CD8-positive, alpha-beta memory T cell (primary cell): ENCODE measurements around the gene EIF3I. TPM values are rescaled to one million over a fixed set of nuclear protein-coding genes. Genes with fewer than 3 reads are reported as not detected.

Experiments
- CTCF ChIA-PET: fragments of 350-600 bp; sonication (Branson Sonifier 250); formaldehyde crosslinking; loops from one replicate; lab custom pipeline; 2021; ENCODE audit warnings: antibody characterized with exemption; lab: Charles Lee
- POLR2A ChIA-PET: fragments of 350-600 bp; sonication (Branson Sonifier 250); formaldehyde crosslinking; loops from one replicate; lab custom pipeline; 2021; ENCODE audit warnings: antibody characterized with exemption; lab: Charles Lee
- DNase-seq, 5 donors: peaks; one replicate each; pipeline versions ENCODE4 v3.0.0 to v3.0.0-alpha.2; 2020 to 2022; ENCODE audit warnings: mixed read lengths in 1 of 5
- H3K27ac ChIP-seq: one replicate; pipeline ENCODE4 v1.7.0; 2013; ENCODE audit warnings: low read depth, mild to moderate bottlenecking, low read length, moderate library complexity
- H3K27me3 ChIP-seq: 2 replicates; pipeline ENCODE4 v1.7.0; 2013; ENCODE audit warnings: low read length, mild to moderate bottlenecking; ENCODE audit not compliant: insufficient read depth, poor library complexity, severe bottlenecking
- H3K36me3 ChIP-seq: 2 replicates; pipeline ENCODE4 v1.7.0; 2013; ENCODE audit warnings: mild to moderate bottlenecking, low read length, moderate library complexity; ENCODE audit not compliant: insufficient read depth
- H3K4me1 ChIP-seq: 2 replicates; pipeline ENCODE4 v1.7.0; 2013; ENCODE audit warnings: mild to moderate bottlenecking, low read length, moderate library complexity; ENCODE audit not compliant: insufficient read depth
- H3K4me3 ChIP-seq: 2 replicates; pipeline ENCODE4 v1.7.0; 2013; ENCODE audit warnings: mild to moderate bottlenecking, low read length
- H3K9me3 ChIP-seq: 2 replicates; pipeline ENCODE4 v1.7.0; 2013; ENCODE audit warnings: mild to moderate bottlenecking, low read length
- H3K27ac Mint-ChIP-seq, 8 donors: one replicate each; pipeline ENCODE4 v1.8.0; 2020 to 2021; ENCODE audit warnings: mixed read lengths in 8 of 8, mild to moderate bottlenecking in 6 of 8, inconsistent platforms in 3 of 8, moderate library complexity in 3 of 8
- H3K27me3 Mint-ChIP-seq, 2 donors: one replicate each; pipeline ENCODE4 v1.8.0; 2020 to 2021; ENCODE audit warnings: mixed read lengths in 2 of 2, mild to moderate bottlenecking in 1 of 2, moderate library complexity in 1 of 2
- H3K36me3 Mint-ChIP-seq, 3 donors: one replicate each; pipeline ENCODE4 v1.8.0; 2020 to 2021; ENCODE audit warnings: mixed read lengths in 3 of 3, inconsistent platforms in 1 of 3, mild to moderate bottlenecking in 1 of 3
- H3K4me1 Mint-ChIP-seq, 3 donors: one replicate each; pipeline ENCODE4 v1.8.0; 2020 to 2021; ENCODE audit warnings: mixed read lengths in 3 of 3, inconsistent platforms in 1 of 3, mild to moderate bottlenecking in 1 of 3
- H3K4me3 Mint-ChIP-seq, 7 donors: one replicate each; pipeline ENCODE4 v1.8.0; 2020 to 2021; ENCODE audit warnings: mixed read lengths in 7 of 7, mild to moderate bottlenecking in 6 of 7, moderate library complexity in 4 of 7, inconsistent platforms in 2 of 7
- H3K9me3 Mint-ChIP-seq, 5 donors: one replicate each; pipeline ENCODE4 v1.8.0; 2020 to 2022; ENCODE audit warnings: mixed read lengths in 5 of 5, mild to moderate bottlenecking in 3 of 5, moderate library complexity in 2 of 5, inconsistent platforms in 1 of 5
- polyA plus RNA-seq: library from polyadenylated mRNA; unstranded; fragments of 300-500 nt; fragmentation: Illumina TruSeq; gene quantifications from one replicate; pipeline ENCODE4 v1.2.3, GENCODE V29; 2021
- total RNA-seq, 2 experiments: library from RNA; stranded (reverse); gene quantifications; one replicate each; pipeline ENCODE4 v1.2.3, GENCODE V29; 2021

EIF3I gene
- total and polyA plus RNA-seq, 3 experiments from 2014 or later, result 173 to 390 (median 381) TPM

DNA sequence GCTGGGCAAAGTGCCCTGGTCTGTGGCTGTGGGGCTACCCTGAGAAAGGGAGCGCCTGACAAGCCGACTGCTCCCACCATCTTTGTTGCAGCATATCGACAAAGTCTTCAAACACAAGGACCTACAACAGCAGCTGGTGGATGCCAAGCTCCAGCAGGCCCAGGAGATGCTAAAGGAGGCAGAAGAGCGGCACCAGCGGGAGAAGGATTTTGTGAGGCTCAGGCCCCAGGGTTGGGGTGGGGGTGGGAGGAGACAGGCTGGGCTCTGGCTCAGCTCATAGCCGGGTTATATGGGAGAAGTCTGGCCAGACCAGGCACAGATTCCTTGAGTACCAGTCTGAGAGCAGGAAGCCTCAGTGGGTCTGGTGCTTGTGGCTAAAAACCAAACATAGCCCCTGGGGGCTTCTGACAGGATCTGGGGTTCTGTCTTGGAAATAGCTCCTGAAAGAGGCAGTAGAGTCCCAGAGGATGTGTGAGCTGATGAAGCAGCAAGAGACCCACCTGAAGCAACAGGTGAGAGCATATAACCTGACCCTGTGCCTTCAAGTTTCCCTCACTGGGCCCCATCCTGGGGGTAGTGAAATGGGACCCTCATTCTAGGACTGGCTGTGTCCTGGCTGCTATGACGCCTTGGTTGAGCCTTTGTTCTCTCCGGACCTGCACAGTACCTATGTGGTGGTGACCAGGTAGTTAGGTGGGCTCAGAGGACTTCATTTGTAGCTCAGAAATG, 29.8 kb upstream of the EIF3I start:
- H3K4me1 Mint-ChIP-seq, result peaks cover 35 to 43% (median 37%) of the 10 kb centered on the region in 3 donors

GRCh38 chr1:32194984-32195383, 27.2 kb upstream of the EIF3I start:
- H3K36me3 Mint-ChIP-seq, result peaks cover 22 to 73% (median 30%) of the 10 kb centered on the region in 3 donors
- Histone ChIP-seq H3K27ac (no peak overlapping the region), H3K4me1 (peaks cover 35% of the 10 kb centered on the region), H3K9me3 (no peaks in the 10 kb centered on the region), H3K27me3 (no peaks in the 10 kb centered on the region), H3K4me3 (no peak overlapping the region), H3K36me3 (peaks cover 45% of the 10 kb centered on the region)
- no peaks in the 10 kb centered on the region for H3K9me3 Mint-ChIP-seq
- POLR2A ChIA-PET, result interaction anchor here (0.6 to 1.5 kb wide), 2 partner anchors 16 to 114 kb away, joined by 3 to 4 read pairs; partner anchors contain the start of gene TXLNA
- CTCF ChIA-PET, result interaction anchor here (1.0 to 2.1 kb wide), 2 partner anchors 20 to 177 kb away, joined by 3 to 7 read pairs; no protein-coding TSS in a partner anchor
- H3K27ac Mint-ChIP-seq, result no peak overlapping the region
- H3K4me3 Mint-ChIP-seq, result no peak overlapping the region
- no peak for DNase-seq
- no peaks in the 10 kb centered on the region for H3K27me3 Mint-ChIP-seq
- H3K4me1 Mint-ChIP-seq, result peaks cover 41 to 54% (median 47%) of the 10 kb centered on the region in 3 donors

More for the DNA sequence above, 29.8 kb upstream of the EIF3I start:
- DNase-seq, result no peak
- CTCF ChIA-PET, result interaction anchor here (1.2 to 1.4 kb wide), 2 partner anchors 9 to 98 kb away, joined by 4 read pairs; no protein-coding TSS in a partner anchor
- Mint-ChIP-seq H3K27ac (peak overlapping the region in 2 of 8 donors; percentile 4 to 88), H3K27me3 (no peaks in the 10 kb centered on the region), H3K4me3 (no peak overlapping the region), H3K36me3 (peaks cover 22 to 93% (median 43%) of the 10 kb centered on the region in 3 donors), H3K9me3 (no peaks in the 10 kb centered on the region)
- peaks cover 71% of the 10 kb centered on the region for H3K36me3 ChIP-seq
- no peaks in the 10 kb centered on the region for H3K27me3 ChIP-seq
- no peak overlapping the region for H3K27ac ChIP-seq
- no peaks in the 10 kb centered on the region for H3K9me3 ChIP-seq
- no peak overlapping the region for H3K4me3 ChIP-seq
- POLR2A ChIA-PET, result no interaction called here
- peaks cover 28% of the 10 kb centered on the region for H3K4me1 ChIP-seq

DNA sequence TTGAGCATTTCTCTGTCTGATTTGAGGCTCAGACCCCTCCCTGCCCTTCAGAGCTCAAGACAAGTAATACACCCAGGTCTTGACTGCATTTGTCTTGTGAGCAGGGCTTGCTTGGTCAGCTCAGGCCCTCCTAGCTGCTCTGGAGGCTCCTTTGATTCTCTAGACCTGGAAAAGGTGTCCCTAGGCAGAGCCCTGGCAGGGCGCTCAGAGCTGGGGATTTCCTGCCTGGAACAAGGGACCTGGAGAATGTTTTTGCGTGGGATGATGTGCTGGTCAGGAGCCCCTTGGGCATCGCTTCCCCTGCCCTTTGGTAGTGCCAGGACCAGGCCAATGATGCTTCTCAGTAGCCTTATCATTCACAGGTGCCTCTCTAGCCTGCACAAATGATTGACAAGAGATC, 26.7 kb upstream of the EIF3I start:
- Histone ChIP-seq H3K27ac (no peak overlapping the region), H3K36me3 (peaks cover 39% of the 10 kb centered on the region), H3K4me1 (peaks cover 39% of the 10 kb centered on the region), H3K4me3 (no peak overlapping the region), H3K27me3 (no peaks in the 10 kb centered on the region), H3K9me3 (no peaks in the 10 kb centered on the region)
- H3K9me3 Mint-ChIP-seq, result no peaks in the 10 kb centered on the region
- DNase-seq, result no peak
- peaks cover 47 to 58% (median 52%) of the 10 kb centered on the region in 3 donors for H3K4me1 Mint-ChIP-seq
- peaks cover 22 to 70% (median 28%) of the 10 kb centered on the region in 3 donors for H3K36me3 Mint-ChIP-seq
- POLR2A ChIA-PET, result interaction anchor here (1.1 to 1.5 kb wide), 2 partner anchors 15 to 16 kb away, joined by 3 to 4 read pairs; partner anchors contain the start of gene TXLNA
- H3K27ac Mint-ChIP-seq, result peak overlapping the region in 1 of 8 donors; percentile 36
- H3K27me3 Mint-ChIP-seq, result peaks cover 0 to 2% of the 10 kb centered on the region in 2 donors
- no peak overlapping the region for H3K4me3 Mint-ChIP-seq
- CTCF ChIA-PET, result interaction anchor here (0.9 to 1.0 kb wide), 2 partner anchors 95 to 177 kb away, joined by 3 read pairs; no protein-coding TSS in a partner anchor

GRCh38 chr1:32195972-32196823, 26.0 kb upstream of the EIF3I start:
- Histone ChIP-seq H3K4me3 (peak overlapping the region; percentile 23), H3K4me1 (peaks cover 39% of the 10 kb centered on the region), H3K27ac (no peak overlapping the region), H3K36me3 (peaks cover 37% of the 10 kb centered on the region), H3K9me3 (no peaks in the 10 kb centered on the region), H3K27me3 (no peaks in the 10 kb centered on the region)
- Mint-ChIP-seq H3K36me3 (peaks cover 22 to 65% (median 28%) of the 10 kb centered on the region in 3 donors), H3K27ac (peak overlapping the region in 7 of 8 donors; percentile 28 to 89 (median 78)), H3K27me3 (peaks cover 0 to 2% of the 10 kb centered on the region in 2 donors), H3K9me3 (no peaks in the 10 kb centered on the region), H3K4me1 (peaks cover 47 to 59% (median 53%) of the 10 kb centered on the region in 3 donors), H3K4me3 (peak overlapping the region; percentile 3 to 84 (median 64))
- DNase-seq, result peak in 2 of 5 donors; percentile 24 to 43
- CTCF ChIA-PET, result interaction anchor here (0.9 to 1.0 kb wide), 3 partner anchors 8 to 176 kb away, joined by 3 read pairs; no protein-coding TSS in a partner anchor
- POLR2A ChIA-PET, result interaction anchor here (1.1 to 1.5 kb wide), 2 partner anchors 16 to 17 kb away, joined by 3 to 4 read pairs; partner anchors contain the start of gene TXLNA

DNA sequence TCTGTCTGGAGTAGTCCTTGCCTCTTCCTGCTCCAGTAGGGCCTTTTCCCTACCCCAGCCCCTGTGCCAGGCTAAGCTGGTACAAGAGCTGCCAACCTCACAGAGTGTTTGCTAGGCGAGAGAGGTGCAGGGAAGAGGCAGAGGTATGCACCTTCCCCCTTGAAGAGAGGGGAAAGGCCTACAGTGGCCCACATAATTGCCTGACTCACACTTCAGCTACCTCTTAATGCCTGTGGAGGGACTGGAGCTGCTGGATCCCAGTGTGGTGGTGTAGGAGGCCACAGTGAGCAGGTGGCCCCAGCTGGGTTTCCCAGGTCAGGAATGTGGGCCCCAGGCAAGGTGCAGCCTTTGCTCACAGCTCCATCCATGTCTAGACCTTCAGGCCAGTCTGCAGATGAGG, 25.1 kb upstream of the EIF3I start:
- no peaks in the 10 kb centered on the region for H3K27me3 ChIP-seq
- ChIA-PET POLR2A (interaction anchor here (0.6 kb wide), 2 partner anchors 25 to 43 kb away, joined by 3 read pairs; no protein-coding TSS in a partner anchor), CTCF (interaction anchor here (1.0 to 4.0 kb wide), 4 partner anchors 9 to 89 kb away, joined by 3 to 11 read pairs (median 3); partner anchors contain the start of genes KPNA6 and TXLNA)
- no peak overlapping the region for H3K27ac ChIP-seq
- H3K4me1 ChIP-seq, result peaks cover 45% of the 10 kb centered on the region
- no peak for DNase-seq
- peaks cover 53 to 68% (median 61%) of the 10 kb centered on the region in 3 donors for H3K4me1 Mint-ChIP-seq
- peaks cover 0 to 2% of the 10 kb centered on the region in 2 donors for H3K27me3 Mint-ChIP-seq
- H3K36me3 ChIP-seq, result peaks cover 28% of the 10 kb centered on the region
- H3K36me3 Mint-ChIP-seq, result peaks cover 15 to 58% (median 19%) of the 10 kb centered on the region in 3 donors
- H3K4me3 ChIP-seq, result no peak overlapping the region
- H3K27ac Mint-ChIP-seq, result peak overlapping the region in 3 of 8 donors; percentile 17 to 78 (median 28)
- no peaks in the 10 kb centered on the region for H3K9me3 ChIP-seq
- peak overlapping the region in 4 of 7 donors; percentile 15 to 73 (median 66) for H3K4me3 Mint-ChIP-seq
- no peaks in the 10 kb centered on the region for H3K9me3 Mint-ChIP-seq

DNA sequence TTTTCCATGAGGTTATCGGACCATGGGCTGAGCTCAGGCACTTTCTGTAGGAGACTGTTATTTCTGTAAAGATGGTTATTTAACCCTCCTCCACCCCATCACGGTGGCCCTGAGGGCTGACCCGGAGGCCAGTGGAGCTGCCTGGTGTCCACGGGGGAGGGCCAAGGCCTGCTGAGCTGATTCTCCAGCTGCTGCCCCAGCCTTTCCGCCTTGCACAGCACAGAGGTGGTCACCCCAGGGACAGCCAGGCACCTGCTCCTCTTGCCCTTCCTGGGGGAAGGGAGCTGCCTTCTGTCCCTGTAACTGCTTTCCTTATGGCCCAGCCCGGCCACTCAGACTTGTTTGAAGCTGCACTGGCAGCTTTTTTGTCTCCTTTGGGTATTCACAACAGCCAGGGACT, 24.4 kb upstream of the EIF3I start:
- Mint-ChIP-seq H3K27me3 (peaks cover 0 to 2% of the 10 kb centered on the region in 2 donors), H3K4me3 (peak overlapping the region in 2 of 7 donors; percentile 51 to 62), H3K9me3 (no peaks in the 10 kb centered on the region), H3K36me3 (peaks cover 11 to 52% (median 13%) of the 10 kb centered on the region in 3 donors), H3K27ac (peak overlapping the region in 2 of 8 donors; percentile 14 to 77), H3K4me1 (peaks cover 58 to 75% (median 66%) of the 10 kb centered on the region in 3 donors)
- H3K27me3 ChIP-seq, result no peaks in the 10 kb centered on the region
- no peaks in the 10 kb centered on the region for H3K9me3 ChIP-seq
- no peak overlapping the region for H3K4me3 ChIP-seq
- H3K36me3 ChIP-seq, result peaks cover 25% of the 10 kb centered on the region
- peaks cover 51% of the 10 kb centered on the region for H3K4me1 ChIP-seq
- no peak overlapping the region for H3K27ac ChIP-seq
- no peak for DNase-seq
- ChIA-PET CTCF (interaction anchor here (1.0 to 4.0 kb wide), 4 partner anchors 14 to 90 kb away, joined by 3 to 11 read pairs (median 4); partner anchors contain the start of genes KPNA6 and TXLNA), POLR2A (interaction anchor here (0.6 to 1.1 kb wide), 2 partner anchors 18 to 42 kb away, joined by 3 read pairs; partner anchors contain the start of gene TXLNA)
